Smooth muscle cell (in vitro differentiated cells): ENCODE results near the gene AHR. TPM values are rescaled to one million over a fixed set of nuclear protein-coding genes. Genes with fewer than 3 reads are reported as not detected.
"Not testable (repeated sequence)": the region's sequence is repeated elsewhere in the genome, so short reads cannot be mapped to it uniquely, and the experiment has no call there.

Source experiments
- DNase-seq: peaks from one replicate; lab custom pipeline; 2025; ENCODE audit not compliant: unreplicated experiment; lab: John Stamatoyannopoulos, UW
- H2AFZ ChIP-seq: fragments of 200-600 bp; sonication (generic); 2 replicates; pipeline ENCODE4 v1.6.0; 2016; ENCODE audit warnings: antibody characterized with exemption, low read depth, mild to moderate bottlenecking
- H3F3A ChIP-seq: fragments of 200-600 bp; sonication (generic); 2 replicates; pipeline ENCODE4 v1.6.0; 2017; ENCODE audit warnings: antibody characterized with exemption, low read depth
- H3K27ac ChIP-seq: fragments of 200-600 bp; sonication (generic); 2 replicates; pipeline ENCODE4 v1.5.1; 2016; ENCODE audit warnings: low read depth, mild to moderate bottlenecking
- H3K27me3 ChIP-seq: fragments of 200-600 bp; sonication (generic); 2 replicates; pipeline ENCODE4 v1.6.1; 2016; ENCODE audit warnings: low read depth, mild to moderate bottlenecking
- H3K36me3 ChIP-seq: fragments of 200-600 bp; sonication (generic); 2 replicates; pipeline ENCODE4 v1.5.1; 2016; ENCODE audit warnings: low read depth
- H3K4me1 ChIP-seq: fragments of 200-600 bp; sonication (generic); 2 replicates; pipeline ENCODE4 v1.5.1; 2016; ENCODE audit warnings: low read depth
- H3K4me2 ChIP-seq: fragments of 200-600 bp; sonication (generic); 2 replicates; pipeline ENCODE4 v1.6.0; 2016; ENCODE audit warnings: mild to moderate bottlenecking
- H3K4me3 ChIP-seq: fragments of 200-600 bp; sonication (generic); 2 replicates; pipeline ENCODE4 v1.5.1; 2016; ENCODE audit warnings: mild to moderate bottlenecking
- H3K79me2 ChIP-seq: fragments of 200-600 bp; sonication (generic); 2 replicates; pipeline ENCODE4 v1.6.0; 2016; ENCODE audit warnings: low read depth, mild to moderate bottlenecking
- H3K9ac ChIP-seq: fragments of 200-600 bp; sonication (generic); 2 replicates; pipeline ENCODE4 v1.6.0; 2016; ENCODE audit warnings: low read depth
- H3K9me3 ChIP-seq: fragments of 200-600 bp; sonication (generic); replicated peaks from 2 replicates; pipeline ENCODE4 v1.5.1; 2016; ENCODE audit warnings: low read depth
- H4K20me1 ChIP-seq: fragments of 200-600 bp; sonication (generic); 2 replicates; pipeline ENCODE4 v1.6.0; 2016; ENCODE audit warnings: low read depth
- WGBS: methylation state at CpG from one replicate; pipeline ENCODE4 v1.1.7; 2016; ENCODE audit warnings: low lambda C conversion rate; 5-methylcytosine and 5-hydroxymethylcytosine counted together
- polyA plus RNA-seq: library from polyadenylated mRNA; unstranded; fragments of >200 nt; fragmentation: Nextera tagmentation; extraction: Ambion mirVana; gene quantifications from 2 replicates; pipeline ENCODE4 v1.2.1, GENCODE V29; 2016
- total RNA-seq: library from RNA; depleted of rRNA; stranded (reverse); fragments of >200 nt; gene quantifications from 2 replicates; pipeline ENCODE4 v1.2.3, GENCODE V29; 2014
- TF ChIP-seq, protein P1 (sequence below): fragments of 200-600 bp; sonication (generic); IDR thresholded peaks from 2 replicates; pipeline ENCODE4 v1.5.1; 2017; ENCODE audit warnings: borderline replicate concordance, mild to moderate bottlenecking, antibody characterized with exemption; ENCODE audit not compliant: insufficient read depth, poor library complexity, severe bottlenecking

Gene AHR
- total and polyA plus RNA-seq, 2 experiments from 2014 or later, result 25.7 to 174 TPM

DNA sequence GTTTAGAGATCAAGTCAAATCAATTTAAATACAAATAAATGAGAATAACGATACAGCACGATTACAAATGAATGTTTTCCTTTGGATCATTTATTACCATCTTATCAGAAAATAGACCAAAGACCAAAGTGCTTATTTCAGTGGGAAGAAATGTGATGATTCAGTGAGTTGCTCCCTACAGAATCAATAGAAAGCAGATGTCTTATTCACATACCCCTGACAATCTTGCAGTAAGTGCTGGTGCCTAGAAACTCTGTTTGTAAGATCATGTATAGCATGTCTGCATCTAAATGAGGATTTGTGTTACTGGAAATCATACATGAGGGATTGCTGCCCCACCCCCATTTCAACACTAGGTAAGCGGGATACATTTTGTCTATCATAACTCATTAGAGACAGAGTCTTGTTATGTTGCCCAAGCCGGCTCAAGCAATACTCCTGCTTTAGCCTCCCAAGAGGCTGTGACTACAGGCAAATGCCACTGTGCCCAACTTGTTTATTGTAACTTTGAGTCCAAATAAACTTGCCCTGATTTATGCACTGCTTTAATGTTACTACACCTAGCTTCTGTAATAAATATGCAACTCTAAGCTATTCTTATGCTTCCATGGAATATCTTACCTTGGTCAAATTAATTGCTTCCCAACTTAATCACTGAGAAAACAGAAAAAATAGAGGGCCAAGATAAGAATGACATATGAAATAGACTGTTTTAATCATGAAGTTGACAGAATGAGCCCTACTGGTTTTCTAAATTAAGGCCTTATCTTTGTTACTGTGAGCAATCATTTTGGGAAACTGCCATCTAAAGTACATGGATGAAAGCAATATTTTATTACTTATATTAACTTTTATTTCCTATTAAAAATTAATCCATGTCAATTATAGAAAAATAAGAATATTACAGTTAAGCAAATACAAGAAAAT, 82.5 kb downstream of the AHR start:
- Histone ChIP-seq H3K79me2 (no peaks in the 10 kb centered on the region), H3F3A (no peaks in the 10 kb centered on the region), H3K9me3 (no peaks in the 10 kb centered on the region), H3K27ac (peak overlapping the region; percentile 9), H4K20me1 (no peaks in the 10 kb centered on the region), H3K4me3 (no peak overlapping the region), H3K27me3 (no peaks in the 10 kb centered on the region), H3K4me2 (peak overlapping the region; percentile 32), H3K4me1 (no peaks in the 10 kb centered on the region), H3K9ac (no peak overlapping the region), H3K36me3 (no peaks in the 10 kb centered on the region), H2AFZ (no peak overlapping the region)
- 52% methylated on average over 4 of the region's 4 CpGs for WGBS
- TF ChIP-seq, protein P1, sequence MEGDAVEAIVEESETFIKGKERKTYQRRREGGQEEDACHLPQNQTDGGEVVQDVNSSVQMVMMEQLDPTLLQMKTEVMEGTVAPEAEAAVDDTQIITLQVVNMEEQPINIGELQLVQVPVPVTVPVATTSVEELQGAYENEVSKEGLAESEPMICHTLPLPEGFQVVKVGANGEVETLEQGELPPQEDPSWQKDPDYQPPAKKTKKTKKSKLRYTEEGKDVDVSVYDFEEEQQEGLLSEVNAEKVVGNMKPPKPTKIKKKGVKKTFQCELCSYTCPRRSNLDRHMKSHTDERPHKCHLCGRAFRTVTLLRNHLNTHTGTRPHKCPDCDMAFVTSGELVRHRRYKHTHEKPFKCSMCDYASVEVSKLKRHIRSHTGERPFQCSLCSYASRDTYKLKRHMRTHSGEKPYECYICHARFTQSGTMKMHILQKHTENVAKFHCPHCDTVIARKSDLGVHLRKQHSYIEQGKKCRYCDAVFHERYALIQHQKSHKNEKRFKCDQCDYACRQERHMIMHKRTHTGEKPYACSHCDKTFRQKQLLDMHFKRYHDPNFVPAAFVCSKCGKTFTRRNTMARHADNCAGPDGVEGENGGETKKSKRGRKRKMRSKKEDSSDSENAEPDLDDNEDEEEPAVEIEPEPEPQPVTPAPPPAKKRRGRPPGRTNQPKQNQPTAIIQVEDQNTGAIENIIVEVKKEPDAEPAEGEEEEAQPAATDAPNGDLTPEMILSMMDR, result no peak
- DNase-seq, result no peak

DNA sequence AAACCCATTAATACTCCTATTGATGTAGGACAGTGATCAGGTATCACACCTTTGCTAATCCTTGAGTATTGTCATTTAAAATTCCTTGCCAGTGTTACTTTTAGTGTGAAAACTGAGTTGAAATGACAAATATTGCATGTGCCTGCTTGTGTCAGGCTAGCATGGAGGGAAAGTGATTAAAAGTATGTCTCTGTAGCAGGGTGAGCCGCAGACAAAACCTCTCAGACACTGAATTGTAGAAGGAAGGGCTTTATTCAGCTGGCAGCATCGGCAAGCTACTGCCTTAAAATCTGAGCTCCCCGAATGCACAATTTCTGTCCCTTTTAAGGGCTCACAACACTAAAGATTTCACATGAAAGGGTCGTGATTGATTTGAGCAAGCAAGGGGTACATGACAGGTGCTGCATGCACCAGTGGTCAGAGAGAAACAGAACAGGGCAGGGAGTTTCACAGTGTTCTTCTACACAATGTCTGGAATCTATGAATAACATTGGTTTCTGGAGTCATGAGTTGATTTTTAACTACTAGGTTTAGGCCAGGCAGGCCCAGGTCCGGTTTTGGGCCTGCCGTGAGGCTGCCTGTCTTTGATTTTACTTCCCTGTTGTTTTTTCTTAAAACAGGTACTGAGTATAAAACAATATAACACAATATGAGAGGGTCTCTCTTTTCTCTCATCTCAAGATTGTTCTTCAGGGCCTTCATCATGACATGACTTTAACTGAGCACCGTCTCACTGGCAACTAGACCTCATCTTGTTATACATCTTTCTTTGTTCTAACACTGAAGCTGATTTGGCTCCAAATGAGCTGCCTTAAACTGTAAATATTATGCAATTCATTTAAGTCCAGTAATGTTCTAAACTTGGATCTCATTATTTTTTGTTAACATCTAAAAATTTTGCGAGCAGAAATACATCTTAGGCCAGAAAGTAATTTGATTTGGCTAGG, 84.2 kb downstream of the AHR start:
- WGBS, result 92% methylated on average over 8 of the region's 8 CpGs
- not testable (repeated sequence) for DNase-seq, H2AFZ ChIP-seq, H3K4me1 ChIP-seq, H3F3A ChIP-seq, H3K4me2 ChIP-seq, H3K27ac ChIP-seq, H3K9me3 ChIP-seq, H3K9ac ChIP-seq, H3K79me2 ChIP-seq, H3K27me3 ChIP-seq, H3K4me3 ChIP-seq, H3K36me3 ChIP-seq, H4K20me1 ChIP-seq

DNA sequence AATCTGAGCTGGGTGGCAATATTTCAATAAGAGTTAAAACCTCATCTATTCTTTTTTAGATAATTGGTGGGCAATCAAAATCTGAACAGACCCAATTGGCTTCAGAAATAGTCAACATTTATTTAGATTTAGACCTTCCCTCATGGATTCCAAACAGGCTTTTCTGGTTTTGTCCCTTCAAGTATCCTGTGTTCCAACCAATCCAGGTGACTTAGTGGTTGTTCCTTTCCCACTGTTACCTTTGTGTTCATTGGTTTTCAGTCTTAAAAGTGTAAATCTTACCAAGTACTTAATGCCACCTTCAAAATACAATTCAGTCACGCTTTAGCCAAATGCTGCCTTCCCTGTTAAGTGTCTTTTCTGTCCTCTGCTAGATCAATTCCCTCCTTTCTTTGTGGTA, 85.9 kb downstream of the AHR start:
- TF ChIP-seq, protein P1, result no peak

DNA sequence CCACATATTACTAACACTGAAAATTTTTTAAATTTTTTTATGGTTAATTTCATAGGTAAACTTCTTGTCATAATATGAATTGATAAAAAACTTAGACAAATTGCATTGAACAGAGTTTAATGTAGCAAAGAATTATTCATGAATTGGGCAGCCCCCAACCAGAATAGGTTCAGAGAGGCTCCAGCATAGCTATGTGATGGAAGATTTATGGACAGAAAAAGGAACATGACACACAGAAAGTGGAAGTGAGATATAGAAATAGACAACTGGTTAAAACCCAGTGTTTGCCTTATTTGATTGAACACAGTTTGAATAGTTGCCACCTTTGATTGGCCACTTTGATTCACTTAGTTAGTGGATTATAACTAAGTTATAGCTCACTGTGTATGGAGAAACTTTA, 87.2 kb downstream of the AHR start:
- no peaks in the 10 kb centered on the region for H3K27me3 ChIP-seq
- DNase-seq, result no peak
- no peaks in the 10 kb centered on the region for H3K79me2 ChIP-seq
- H3F3A ChIP-seq, result no peaks in the 10 kb centered on the region
- H3K9ac ChIP-seq, result no peak overlapping the region
- H4K20me1 ChIP-seq, result no peaks in the 10 kb centered on the region
- TF ChIP-seq, protein P1, result no peak
- H2AFZ ChIP-seq, result no peak overlapping the region
- H3K4me2 ChIP-seq, result no peak overlapping the region
- no peak overlapping the region for H3K27ac ChIP-seq
- H3K4me1 ChIP-seq, result no peaks in the 10 kb centered on the region
- no peaks in the 10 kb centered on the region for H3K36me3 ChIP-seq
- H3K4me3 ChIP-seq, result no peak overlapping the region
- no peaks in the 10 kb centered on the region for H3K9me3 ChIP-seq

More for the DNA sequence above, 85.9 kb downstream of the AHR start:
- H3K4me2 ChIP-seq, result no peak overlapping the region
- H2AFZ ChIP-seq, result no peak overlapping the region
- no peaks in the 10 kb centered on the region for H3K27me3 ChIP-seq
- no peaks in the 10 kb centered on the region for H3K4me1 ChIP-seq
- 78% methylated on average over 1 of the region's 1 CpG for WGBS
- H3K9me3 ChIP-seq, result no peaks in the 10 kb centered on the region
- DNase-seq, result no peak
- no peak overlapping the region for H3K9ac ChIP-seq
- H3K27ac ChIP-seq, result no peak overlapping the region
- no peak overlapping the region for H3K4me3 ChIP-seq
- H3F3A ChIP-seq, result no peaks in the 10 kb centered on the region
- no peaks in the 10 kb centered on the region for H4K20me1 ChIP-seq
- H3K79me2 ChIP-seq, result no peaks in the 10 kb centered on the region
- H3K36me3 ChIP-seq, result no peaks in the 10 kb centered on the region
